ENCODE data around the gene NKD1. TPM values are rescaled to one million over a fixed set of nuclear protein-coding genes. Genes with fewer than 3 reads are reported as not detected.

The NKD1 gene
- total and polyA plus RNA-seq, 5 donors = 0.68 to 3.2 (median 1.6) TPM

GRCh38 chr16:50673496-50674275 lies 125.5 kb downstream of the NKD1 start:
- WGBS = 42% methylated on average over 70 of the region's 70 CpGs
- ATAC-seq (no peak), DNase-seq (peak in 1 of 3 donors; percentile 42)
- Histone ChIP-seq H3K27me3 (ENCODE audit: control insufficient read depth, insufficient read depth) (no peaks in the 10 kb centered on the region), H3K4me1 (ENCODE audit: control insufficient read depth, insufficient read depth, low read length) (no peaks in the 10 kb centered on the region), H3K27ac (ENCODE audit: low read length) (no peak overlapping the region), H3K4me3 (ENCODE audit: low read length) (no peak overlapping the region), H3K9me3 (ENCODE audit: control insufficient read depth, low read length) (peaks cover 6% of the 10 kb centered on the region)
- intact Hi-C loops (cut with DNase I) = loop anchor here in 1 of 4 donors (10.0 kb wide), 1 partner anchor 131 kb away; no protein-coding TSS in a partner anchor

- H3K4me1 ChIP-seq (ENCODE audit: control insufficient read depth, insufficient read depth, low read length) = no peaks in the 10 kb centered on the region
- DNase-seq (no peak), ATAC-seq (no peak)
- intact Hi-C loops (cut with DNase I) = loop anchor here in 1 of 4 donors (10.0 kb wide), 1 partner anchor 130 kb away; no protein-coding TSS in a partner anchor
- H3K9me3 ChIP-seq (ENCODE audit: control insufficient read depth, low read length) = peaks cover 6% of the 10 kb centered on the region
- H3K27me3 ChIP-seq (ENCODE audit: control insufficient read depth, insufficient read depth) = no peaks in the 10 kb centered on the region
- no peak overlapping the region for H3K4me3 ChIP-seq (ENCODE audit: low read length)
- no peak overlapping the region for H3K27ac ChIP-seq (ENCODE audit: low read length)
- 90% methylated on average over 4 of the region's 4 CpGs for WGBS
These were observed 126.6 kb downstream of the NKD1 start for GRCh38 chr16:50674831-50675230.

GRCh38 chr16:50675686-50676610 lies 127.8 kb downstream of the NKD1 start:
- Histone ChIP-seq H3K4me3 (ENCODE audit: low read length) (no peak overlapping the region), H3K27me3 (ENCODE audit: control insufficient read depth, insufficient read depth) (no peaks in the 10 kb centered on the region), H3K9me3 (ENCODE audit: control insufficient read depth, low read length) (peaks cover 6% of the 10 kb centered on the region), H3K4me1 (ENCODE audit: control insufficient read depth, insufficient read depth, low read length) (no peaks in the 10 kb centered on the region), H3K27ac (ENCODE audit: low read length) (no peak overlapping the region)
- intact Hi-C loops (cut with DNase I) = loop anchor here in 1 of 4 donors (10.0 kb wide), 1 partner anchor 129 kb away; no protein-coding TSS in a partner anchor
- ATAC-seq = no peak
- DNase-seq = no peak
- 82% methylated on average over 23 of the region's 23 CpGs for WGBS

- intact Hi-C loops (cut with DNase I) = loop anchor here in 1 of 4 donors (10.0 kb wide), 1 partner anchor 128 kb away; no protein-coding TSS in a partner anchor
- Histone ChIP-seq H3K9me3 (ENCODE audit: control insufficient read depth, low read length) (peaks cover 5% of the 10 kb centered on the region), H3K27ac (ENCODE audit: low read length) (no peak overlapping the region), H3K4me3 (ENCODE audit: low read length) (no peak overlapping the region), H3K27me3 (ENCODE audit: control insufficient read depth, insufficient read depth) (no peaks in the 10 kb centered on the region), H3K4me1 (ENCODE audit: control insufficient read depth, insufficient read depth, low read length) (no peaks in the 10 kb centered on the region)
- ATAC-seq = no peak
- 73% methylated on average over 9 of the region's 9 CpGs for WGBS
- DNase-seq = no peak
These were observed 128.6 kb downstream of the NKD1 start for GRCh38 chr16:50676684-50677225.

DNA sequence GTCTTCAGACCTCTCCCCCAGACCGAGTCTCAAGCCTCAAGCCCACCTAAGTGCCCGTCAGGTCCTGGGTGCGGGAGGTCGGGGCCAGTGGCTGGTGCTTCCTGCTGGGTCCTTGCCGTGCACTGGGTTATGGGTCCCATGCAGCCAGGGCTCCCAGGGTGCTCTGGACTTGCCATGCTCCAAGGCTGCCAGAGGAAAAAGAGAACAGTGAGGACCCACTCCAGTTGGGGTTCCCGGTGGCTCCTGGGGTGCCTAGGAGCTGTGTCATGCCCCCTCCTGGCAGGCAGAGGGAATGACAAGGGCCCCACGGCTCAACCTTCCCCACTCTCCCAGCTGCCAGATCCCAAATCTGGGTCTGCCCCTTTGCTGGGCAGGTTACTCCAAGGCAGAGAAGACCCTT lies 129.2 kb downstream of the NKD1 start:
- no peak for ATAC-seq

DNA sequence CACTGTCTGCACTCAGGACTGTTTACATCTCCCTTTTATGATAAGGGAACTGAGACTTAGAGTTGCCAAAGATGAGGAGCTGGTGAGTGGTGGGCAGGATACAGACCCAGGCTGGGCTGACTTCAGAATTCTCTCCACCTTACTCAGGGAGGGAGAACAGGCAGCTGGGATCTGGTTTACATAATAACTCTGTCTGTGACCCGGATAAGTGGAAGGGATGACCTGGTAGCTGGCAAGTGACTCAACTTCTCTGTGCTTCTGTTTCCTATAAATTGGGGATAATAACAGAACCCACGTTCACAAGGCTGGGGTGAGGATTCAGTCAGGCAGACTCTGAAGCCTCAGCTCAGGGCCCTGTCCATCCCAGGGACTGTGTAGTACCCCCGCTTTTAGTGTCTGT lies 130.3 kb downstream of the NKD1 start:
- no peak for ATAC-seq
- intact Hi-C loops (cut with DNase I) = loop anchor here in 1 of 4 donors (10.0 kb wide), 1 partner anchor 126 kb away; no protein-coding TSS in a partner anchor
- no peak for DNase-seq
- Histone ChIP-seq H3K27ac (ENCODE audit: low read length) (no peak overlapping the region), H3K4me1 (ENCODE audit: control insufficient read depth, insufficient read depth, low read length) (no peaks in the 10 kb centered on the region), H3K27me3 (ENCODE audit: control insufficient read depth, insufficient read depth) (no peaks in the 10 kb centered on the region), H3K9me3 (ENCODE audit: control insufficient read depth, low read length) (no peaks in the 10 kb centered on the region), H3K4me3 (ENCODE audit: low read length) (no peak overlapping the region)
- WGBS = 58% methylated on average over 3 of the region's 3 CpGs

More for the DNA sequence above, 129.2 kb downstream of the NKD1 start:
- H3K27ac ChIP-seq (ENCODE audit: low read length) = no peak overlapping the region
- intact Hi-C loops (cut with DNase I) = loop anchor here in 1 of 4 donors (10.0 kb wide), 1 partner anchor 127 kb away; no protein-coding TSS in a partner anchor
- no peaks in the 10 kb centered on the region for H3K9me3 ChIP-seq (ENCODE audit: control insufficient read depth, low read length)
- DNase-seq = no peak
- no peaks in the 10 kb centered on the region for H3K27me3 ChIP-seq (ENCODE audit: control insufficient read depth, insufficient read depth)
- 71% methylated on average over 7 of the region's 7 CpGs for WGBS
- no peaks in the 10 kb centered on the region for H3K4me1 ChIP-seq (ENCODE audit: control insufficient read depth, insufficient read depth, low read length)
- no peak overlapping the region for H3K4me3 ChIP-seq (ENCODE audit: low read length)

DNA sequence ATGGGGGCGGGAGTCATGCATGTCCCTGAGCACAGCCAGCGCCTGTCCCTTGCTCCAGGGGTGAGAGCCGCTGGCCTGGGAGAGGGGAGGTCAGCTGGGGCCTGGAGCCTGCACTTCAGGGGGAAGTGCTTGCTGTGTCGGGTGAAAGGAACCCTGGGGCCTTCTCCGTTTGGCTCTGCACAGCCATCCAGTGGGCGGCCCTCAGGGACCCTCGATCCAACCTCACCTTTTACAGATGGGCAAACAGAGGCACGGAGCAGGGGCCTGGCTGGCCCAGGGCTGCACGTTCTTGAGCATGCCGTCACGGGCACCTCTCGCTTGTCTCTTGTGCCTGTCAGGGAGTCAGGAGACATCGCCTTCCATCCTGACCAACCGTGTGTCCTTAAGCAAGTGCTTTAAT lies 131.1 kb downstream of the NKD1 start:
- ATAC-seq (no peak), DNase-seq (no peak)
- Histone ChIP-seq H3K4me3 (ENCODE audit: low read length) (no peak overlapping the region), H3K9me3 (ENCODE audit: control insufficient read depth, low read length) (no peaks in the 10 kb centered on the region), H3K27ac (ENCODE audit: low read length) (no peak overlapping the region), H3K4me1 (ENCODE audit: control insufficient read depth, insufficient read depth, low read length) (no peaks in the 10 kb centered on the region), H3K27me3 (ENCODE audit: control insufficient read depth, insufficient read depth) (no peaks in the 10 kb centered on the region)
- 76% methylated on average over 14 of the region's 14 CpGs for WGBS
- intact Hi-C loops (cut with DNase I) = loop anchor here in 1 of 4 donors (10.0 kb wide), 1 partner anchor 126 kb away; no protein-coding TSS in a partner anchor

- Histone ChIP-seq H3K27ac (ENCODE audit: low read length) (no peak overlapping the region), H3K4me1 (ENCODE audit: control insufficient read depth, insufficient read depth, low read length) (no peaks in the 10 kb centered on the region), H3K27me3 (ENCODE audit: control insufficient read depth, insufficient read depth) (no peaks in the 10 kb centered on the region), H3K9me3 (ENCODE audit: control insufficient read depth, low read length) (no peaks in the 10 kb centered on the region), H3K4me3 (ENCODE audit: low read length) (no peak overlapping the region)
- 83% methylated on average over 6 of the region's 6 CpGs for WGBS
- no peak for ATAC-seq
- DNase-seq = no peak
- intact Hi-C loops (cut with DNase I) = loop anchor here in 2 of 4 donors (10.0 kb wide), 1 partner anchor 125 kb away; no protein-coding TSS in a partner anchor
These were observed 131.7 kb downstream of the NKD1 start for GRCh38 chr16:50679676-50680555.

GRCh38 chr16:50680556-50680893 lies 132.3 kb downstream of the NKD1 start:
- Histone ChIP-seq H3K4me1 (ENCODE audit: control insufficient read depth, insufficient read depth, low read length) (no peaks in the 10 kb centered on the region), H3K27ac (ENCODE audit: low read length) (no peak overlapping the region), H3K27me3 (ENCODE audit: control insufficient read depth, insufficient read depth) (no peaks in the 10 kb centered on the region), H3K9me3 (ENCODE audit: control insufficient read depth, low read length) (no peaks in the 10 kb centered on the region), H3K4me3 (ENCODE audit: low read length) (peak overlapping the region; percentile 21)
- intact Hi-C loops (cut with DNase I) = loop anchor here in 1 of 4 donors (10.0 kb wide), 1 partner anchor 124 kb away; no protein-coding TSS in a partner anchor
- no peak for ATAC-seq
- WGBS = 86% methylated on average over 3 of the region's 3 CpGs
- DNase-seq = no peak

Measured in right cardiac atrium (tissue), 5 donors.